Medulla oblongata (tissue), 1 donor: ENCODE data around the gene ALDH3B1.

ENCODE experiments used
- DNase-seq: peaks from one replicate; pipeline ENCODE4 v3.0.0-alpha.2; 2015; ENCODE audit errors: extremely low spot score

Gene ALDH3B1

DNA sequence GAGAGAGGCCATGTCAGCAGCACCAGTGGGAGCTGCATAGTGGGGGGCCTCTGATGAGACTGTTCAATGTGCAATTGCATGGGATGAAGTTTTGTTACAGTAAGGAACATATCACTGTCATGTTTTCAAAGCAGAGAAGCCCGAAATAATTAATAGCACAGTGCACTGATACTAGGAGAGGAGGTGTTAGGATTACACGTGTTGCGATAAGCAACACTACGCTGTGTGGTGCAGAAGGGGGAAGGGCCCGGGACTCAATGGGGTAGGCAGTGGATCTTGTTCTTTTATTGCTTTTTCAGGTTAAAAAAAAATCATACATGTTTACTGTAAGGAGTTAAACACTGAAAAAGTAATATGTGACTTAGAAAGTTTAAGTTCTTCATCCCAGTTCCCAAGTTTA is 57.9 kb downstream of the ALDH3B1 start:
- no peak for DNase-seq

DNA sequence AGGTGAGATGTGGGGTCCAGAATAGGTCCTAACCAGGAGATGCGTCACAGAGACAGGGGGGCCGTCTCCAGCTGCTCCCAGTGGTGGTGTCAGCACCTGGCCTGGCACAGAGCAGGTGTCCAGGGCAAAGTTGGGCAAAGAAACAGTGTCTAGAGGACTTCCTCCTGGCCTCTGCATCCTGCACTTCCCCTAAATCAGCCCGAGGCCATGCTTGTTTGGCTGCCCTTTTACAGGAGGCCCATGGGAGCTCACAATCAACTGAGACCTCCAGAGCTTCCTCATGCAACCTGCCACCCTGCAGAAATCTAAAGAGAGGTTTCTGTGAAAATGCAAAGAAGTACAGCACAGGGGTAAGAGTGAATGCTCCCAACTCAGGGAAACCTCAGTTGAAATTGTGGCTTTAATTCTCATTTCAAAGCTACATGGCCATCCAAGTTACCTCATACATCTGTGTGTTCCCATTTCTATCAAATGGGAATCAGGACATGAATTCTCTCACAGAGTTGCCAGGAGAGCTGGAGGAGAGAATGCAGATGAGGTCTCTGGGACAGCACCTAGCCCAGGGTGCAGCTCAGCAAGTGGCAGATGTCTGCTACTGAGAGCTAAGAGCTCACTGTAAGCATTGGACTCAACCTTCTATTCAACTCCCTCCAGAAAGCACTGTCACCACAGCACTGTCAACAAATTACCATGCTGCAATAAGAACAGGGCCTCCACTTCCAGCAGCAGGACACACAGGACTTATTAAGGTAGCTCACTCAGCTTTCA is 61.3 kb downstream of the ALDH3B1 start:
- no peak for DNase-seq

DNA sequence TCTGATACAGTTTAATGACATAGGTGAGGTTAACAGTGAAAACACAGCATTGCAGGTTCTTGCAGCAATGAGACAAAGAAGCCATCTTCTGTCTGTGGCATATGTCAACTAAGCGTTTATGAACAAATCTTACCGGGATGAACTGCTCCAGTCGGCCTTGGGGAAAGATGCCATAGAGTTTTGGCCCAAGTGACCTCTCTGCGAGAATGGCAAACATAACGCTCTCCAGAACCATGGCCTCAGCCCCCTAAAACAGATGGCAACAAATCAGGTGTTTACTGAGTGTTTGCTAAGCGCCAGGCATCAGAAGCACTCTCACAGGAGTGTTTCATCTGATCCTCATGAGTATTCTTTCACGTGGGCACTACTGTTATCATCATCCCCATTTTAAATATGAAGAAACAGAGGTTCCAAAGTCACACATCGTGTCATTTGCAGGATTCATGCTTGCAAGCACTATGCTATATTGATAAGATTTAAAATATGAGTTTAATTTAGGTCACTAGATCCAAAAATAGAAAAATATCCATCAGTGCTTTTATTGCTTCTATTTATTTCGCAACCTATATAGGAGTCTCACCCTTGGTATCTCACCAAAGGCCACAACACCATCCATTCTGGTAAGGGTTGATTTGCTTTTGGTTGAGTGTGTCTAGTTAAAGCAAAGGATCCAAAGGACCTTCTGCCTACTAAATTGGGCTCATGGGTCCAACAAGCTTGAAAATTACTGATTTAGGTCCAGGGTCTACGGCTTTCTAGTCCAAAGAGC is 64.6 kb downstream of the ALDH3B1 start:
- no peak for DNase-seq

DNA sequence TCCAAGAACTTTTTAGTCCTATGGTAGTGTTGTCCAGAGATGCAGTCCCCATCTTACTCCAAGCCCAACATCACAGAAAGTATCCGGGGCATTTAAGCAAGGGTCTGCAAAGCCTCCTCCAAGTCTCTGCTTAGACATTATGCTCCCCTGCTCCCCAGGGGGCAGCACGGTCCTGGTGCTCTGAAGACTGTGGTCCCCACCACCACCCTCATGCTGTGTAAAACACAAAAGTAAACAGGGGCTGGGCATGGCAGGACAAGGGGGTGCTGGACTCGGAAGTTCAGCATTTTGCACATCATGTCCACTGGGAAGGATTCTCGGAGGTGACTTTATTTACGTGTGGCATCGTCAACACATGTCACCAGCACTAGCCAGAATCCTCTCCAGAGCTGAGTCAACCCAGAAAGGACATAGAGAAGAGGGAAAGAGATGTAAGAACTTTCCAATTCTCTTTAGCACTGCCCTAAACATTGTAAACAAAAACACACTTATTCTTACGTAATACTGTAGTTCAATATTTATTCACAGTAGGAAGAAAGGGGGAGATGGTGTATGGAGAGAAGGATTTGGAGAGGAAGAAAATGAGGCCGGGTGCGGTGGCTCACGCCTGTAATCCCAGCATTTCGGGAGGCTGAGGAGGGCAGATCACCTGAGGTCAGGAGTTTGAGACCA is 66.4 kb downstream of the ALDH3B1 start:
- no peak for DNase-seq

GRCh38 chr11:68077617-68078582 is 67.8 kb downstream of the ALDH3B1 start:
- DNase-seq = no peak
